ENCODE results near the gene ZNF618.

Gene ZNF618

GRCh38 chr9:114061292-114061691, 185.2 kb downstream of the ZNF618 start:
- TF ChIP-seq, protein P1, sequence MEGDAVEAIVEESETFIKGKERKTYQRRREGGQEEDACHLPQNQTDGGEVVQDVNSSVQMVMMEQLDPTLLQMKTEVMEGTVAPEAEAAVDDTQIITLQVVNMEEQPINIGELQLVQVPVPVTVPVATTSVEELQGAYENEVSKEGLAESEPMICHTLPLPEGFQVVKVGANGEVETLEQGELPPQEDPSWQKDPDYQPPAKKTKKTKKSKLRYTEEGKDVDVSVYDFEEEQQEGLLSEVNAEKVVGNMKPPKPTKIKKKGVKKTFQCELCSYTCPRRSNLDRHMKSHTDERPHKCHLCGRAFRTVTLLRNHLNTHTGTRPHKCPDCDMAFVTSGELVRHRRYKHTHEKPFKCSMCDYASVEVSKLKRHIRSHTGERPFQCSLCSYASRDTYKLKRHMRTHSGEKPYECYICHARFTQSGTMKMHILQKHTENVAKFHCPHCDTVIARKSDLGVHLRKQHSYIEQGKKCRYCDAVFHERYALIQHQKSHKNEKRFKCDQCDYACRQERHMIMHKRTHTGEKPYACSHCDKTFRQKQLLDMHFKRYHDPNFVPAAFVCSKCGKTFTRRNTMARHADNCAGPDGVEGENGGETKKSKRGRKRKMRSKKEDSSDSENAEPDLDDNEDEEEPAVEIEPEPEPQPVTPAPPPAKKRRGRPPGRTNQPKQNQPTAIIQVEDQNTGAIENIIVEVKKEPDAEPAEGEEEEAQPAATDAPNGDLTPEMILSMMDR (IDR thresholded peaks at IDR 0.05; ENCODE audit: insufficient read depth, low read length, missing control alignments): no peak
- ChIA-PET POLR2A (no interaction called here), CTCF (interaction anchor here (3.7 kb wide), 1 partner anchor 21 kb away, joined by 17 read pairs; no protein-coding TSS in a partner anchor)
- H3K4me3 ChIP-seq (ENCODE audit: low read depth, low read length): no peak overlapping the region
- DNase-seq (ENCODE audit: low read depth, low spot score): no peak

DNA sequence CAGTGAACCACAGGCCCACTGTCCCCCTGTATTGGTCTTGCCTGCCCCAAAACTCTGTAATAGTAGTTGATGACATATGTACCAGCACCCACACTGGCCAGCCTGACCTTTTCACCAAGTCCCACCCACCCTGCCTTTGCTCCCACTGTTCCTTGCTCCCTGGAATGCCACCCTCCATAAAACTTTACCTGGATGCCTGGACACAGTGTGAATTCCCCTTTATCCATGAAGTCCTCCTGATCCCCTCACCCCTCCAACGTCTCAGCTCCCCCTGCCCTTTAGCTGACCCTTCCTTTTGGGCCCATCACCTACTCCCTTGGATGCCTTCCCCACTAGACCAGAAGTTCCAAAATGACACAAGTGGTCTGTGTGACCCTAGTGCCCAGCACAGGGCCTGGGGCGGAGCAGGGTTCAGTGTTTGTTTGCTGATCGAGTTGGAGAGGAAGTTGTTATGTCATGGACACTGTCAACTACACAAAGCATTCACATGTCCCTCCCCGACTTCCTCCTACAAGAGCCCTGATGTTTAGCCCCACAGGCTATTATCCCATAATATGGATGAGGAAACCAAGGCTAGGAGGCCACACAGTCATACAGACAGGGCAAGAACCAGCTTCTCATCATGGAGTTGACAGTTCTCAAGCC, 185.8 kb downstream of the ZNF618 start:
- TF ChIP-seq, protein P1 (IDR thresholded peaks at IDR 0.05; ENCODE audit: insufficient read depth, low read length, missing control alignments): no peak
- ChIA-PET CTCF (interaction anchor here (0.9 to 3.7 kb wide), 2 partner anchors 17 to 20 kb away, joined by 4 to 17 read pairs; no protein-coding TSS in a partner anchor), POLR2A (no interaction called here)
- no peak for DNase-seq (ENCODE audit: low read depth, low spot score)
- no peak overlapping the region for H3K4me3 ChIP-seq (ENCODE audit: low read depth, low read length)

DNA sequence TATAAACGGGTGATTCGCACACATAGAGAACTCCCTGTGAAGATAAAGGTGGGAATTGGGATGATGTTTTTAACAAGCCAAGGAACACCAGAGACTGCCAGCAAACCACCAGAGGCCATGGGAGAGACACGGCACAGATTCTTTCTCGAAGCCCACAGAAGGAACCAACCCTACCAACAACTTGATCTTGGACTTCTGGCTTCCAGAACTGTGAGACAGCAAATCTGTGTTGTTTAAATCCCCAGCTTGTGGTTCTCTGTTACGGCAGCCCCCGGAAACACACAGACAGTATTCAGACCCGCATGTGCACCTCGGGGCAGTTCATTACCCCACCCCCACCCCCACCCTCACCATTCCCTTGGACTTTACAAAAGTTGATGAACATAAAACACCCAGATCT, 189.2 kb downstream of the ZNF618 start:
- POLR2A ChIA-PET: no interaction called here
- TF ChIP-seq, protein P1 (IDR thresholded peaks at IDR 0.05; ENCODE audit: insufficient read depth, low read length, missing control alignments): no peak
- no peak overlapping the region for H3K4me3 ChIP-seq (ENCODE audit: low read depth, low read length)
- DNase-seq (ENCODE audit: low read depth, low spot score): no peak
- CTCF ChIA-PET: interaction anchor here (10.2 kb wide), 1 partner anchor 17 kb away, joined by 80 read pairs; no protein-coding TSS in a partner anchor

DNA sequence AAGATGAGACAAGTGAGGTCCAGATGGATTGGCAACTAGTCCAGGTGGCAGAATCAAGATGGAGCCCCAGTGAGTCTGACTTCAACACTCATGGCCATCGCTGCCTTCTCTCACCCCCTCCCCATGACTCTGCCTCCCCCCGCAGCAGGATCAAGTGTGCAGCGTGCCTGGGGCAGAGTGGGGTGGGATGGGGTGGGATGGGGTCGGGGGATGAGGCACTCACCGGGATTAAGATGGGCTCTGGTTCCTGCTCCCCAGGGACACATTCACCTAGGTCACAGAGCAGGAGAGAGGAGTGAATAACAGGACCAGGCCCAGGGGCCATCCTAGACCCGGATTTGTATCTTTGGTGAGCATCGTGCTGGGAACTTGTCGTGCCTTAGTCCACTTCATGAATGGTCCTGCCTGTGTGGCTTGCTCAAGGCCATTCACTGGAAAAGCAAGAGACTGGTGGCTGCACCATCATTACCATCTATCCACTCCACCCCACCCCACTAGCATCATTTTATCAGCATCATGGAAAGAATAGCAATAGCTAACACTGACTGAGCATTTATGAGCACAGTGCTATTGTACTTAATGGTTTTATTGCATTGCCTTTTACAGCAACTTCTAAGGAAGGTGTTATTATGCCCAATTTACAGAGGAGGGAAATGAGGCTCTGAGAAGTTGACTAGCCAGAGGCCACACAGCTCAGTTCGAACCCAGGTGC, 193.5 kb downstream of the ZNF618 start:
- CTCF ChIA-PET: interaction anchor here (0.6 to 10.2 kb wide), 3 partner anchors 10 to 331 kb away, joined by 4 to 80 read pairs (median 4); no protein-coding TSS in a partner anchor
- DNase-seq (ENCODE audit: low read depth, low spot score): no peak

GRCh38 chr9:114070188-114071103, 194.3 kb downstream of the ZNF618 start:
- DNase-seq (ENCODE audit: low read depth, low spot score): no peak
- H3K4me3 ChIP-seq (ENCODE audit: low read depth, low read length): no peak overlapping the region
- CTCF ChIA-PET: interaction anchor here (0.6 to 10.2 kb wide), 3 partner anchors 9 to 332 kb away, joined by 4 to 80 read pairs (median 4); no protein-coding TSS in a partner anchor
- POLR2A ChIA-PET: no interaction called here
- TF ChIP-seq, protein P1 (IDR thresholded peaks at IDR 0.05; ENCODE audit: insufficient read depth, low read length, missing control alignments): no peak

More for the DNA sequence above, 193.5 kb downstream of the ZNF618 start:
- TF ChIP-seq, protein P1 (IDR thresholded peaks at IDR 0.05; ENCODE audit: insufficient read depth, low read length, missing control alignments): no peak
- POLR2A ChIA-PET: no interaction called here
- no peak overlapping the region for H3K4me3 ChIP-seq (ENCODE audit: low read depth, low read length)
